Calu3 (cell line): Measurements from ENCODE around the gene CDK5RAP2. TPM values are rescaled to one million over a fixed set of nuclear protein-coding genes. Genes with fewer than 3 reads are reported as not detected.

Experiments
- BruUV-seq: library from RNA; stranded (reverse); fragments of 400-500 nt; replicated peaks from 2 replicates; lab custom pipeline; 2021; lab: Mats Ljungman, UMichigan
- CTCF ChIA-PET: fragments of 300-600 bp; sonication (Branson Sonifier 250); formaldehyde crosslinking; loops from one replicate; lab custom pipeline; 2022; ENCODE audit warnings: antibody characterized with exemption; lab: Charles Lee
- DNase-seq: peaks from one replicate; pipeline ENCODE4 v3.0.0; 2022
- H3K27ac Mint-ChIP-seq: one replicate; pipeline ENCODE4 v1.8.0; 2022; ENCODE audit warnings: mixed read lengths; ENCODE audit not compliant: unreplicated experiment
- H3K27me3 Mint-ChIP-seq: one replicate; pipeline ENCODE4 v1.8.0; 2022; ENCODE audit warnings: mixed read lengths; ENCODE audit not compliant: unreplicated experiment
- H3K36me3 Mint-ChIP-seq: one replicate; pipeline ENCODE4 v1.8.0; 2022; ENCODE audit warnings: mild to moderate bottlenecking, moderate library complexity, mixed read lengths; ENCODE audit not compliant: insufficient read depth, unreplicated experiment
- H3K4me1 Mint-ChIP-seq: one replicate; pipeline ENCODE4 v1.8.0; 2022; ENCODE audit warnings: mild to moderate bottlenecking, low read depth, mixed read lengths; ENCODE audit not compliant: unreplicated experiment
- H3K4me3 Mint-ChIP-seq: one replicate; pipeline ENCODE4 v1.8.0; 2022; ENCODE audit warnings: mild to moderate bottlenecking, low read depth, moderate library complexity, mixed read lengths; ENCODE audit not compliant: unreplicated experiment
- H3K9me3 Mint-ChIP-seq: one replicate; pipeline ENCODE4 v1.8.0; 2022; ENCODE audit warnings: low read depth, mixed read lengths; ENCODE audit not compliant: unreplicated experiment
- CTCF ChIP-seq: fragments of 200-600 bp; IDR thresholded peaks from one replicate; pipeline ENCODE4 v1.8.0; 2022; ENCODE audit warnings: antibody characterized with exemption; ENCODE audit not compliant: unreplicated experiment
- intact Hi-C: fragments of 100-400 bp; cut with micrococcal nuclease; formaldehyde crosslinking; loops from one replicate; pipeline ENCODE4 v1.10.0; 2022; ENCODE audit not compliant: unreplicated experiment
- total RNA-seq: library from RNA; stranded (reverse); gene quantifications from 2 replicates; pipeline ENCODE4 v1.2.3, GENCODE V29; 2022

The CDK5RAP2 gene
- total RNA-seq, 1 experiment from 2014 or later = 40.7 TPM

- Mint-ChIP-seq H3K4me1 (peaks cover 5% of the 10 kb centered on the region), H3K27me3 (no peaks in the 10 kb centered on the region), H3K9me3 (no peaks in the 10 kb centered on the region), H3K36me3 (peaks cover 5% of the 10 kb centered on the region), H3K27ac (no peak overlapping the region), H3K4me3 (no peak overlapping the region)
- DNase-seq = no peak
- no peak for TF ChIP-seq CTCF
- CTCF ChIA-PET = interaction anchor here (0.5 kb wide), 1 partner anchor 1012 kb away, joined by 3 read pairs; no protein-coding TSS in a partner anchor
- BruUV-seq = no TSS peak
- intact Hi-C loops = no loop called here
Measured at GRCh38 chr9:120562861-120563443, 17.0 kb downstream of the CDK5RAP2 start.

- Mint-ChIP-seq H3K27ac (no peak overlapping the region), H3K4me3 (no peak overlapping the region), H3K27me3 (no peaks in the 10 kb centered on the region), H3K36me3 (peaks cover 4% of the 10 kb centered on the region), H3K9me3 (no peaks in the 10 kb centered on the region), H3K4me1 (peaks cover 5% of the 10 kb centered on the region)
- CTCF ChIA-PET = no interaction called here
- no peak for TF ChIP-seq CTCF
- intact Hi-C loops = no loop called here
- no TSS peak for BruUV-seq
- DNase-seq = no peak
Measured at GRCh38 chr9:120561709-120562108, 18.3 kb downstream of the CDK5RAP2 start.

- intact Hi-C loops = no loop called here
- Mint-ChIP-seq H3K9me3 (no peaks in the 10 kb centered on the region), H3K27me3 (no peaks in the 10 kb centered on the region), H3K4me1 (no peaks in the 10 kb centered on the region), H3K36me3 (peaks cover 4% of the 10 kb centered on the region), H3K4me3 (no peak overlapping the region), H3K27ac (no peak overlapping the region)
- BruUV-seq = no TSS peak
- DNase-seq = no peak
- no peak for TF ChIP-seq CTCF
- CTCF ChIA-PET = interaction anchor here (0.7 kb wide), 1 partner anchor 52 kb away, joined by 5 read pairs; no protein-coding TSS in a partner anchor
Measured at GRCh38 chr9:120559546-120559945, 20.4 kb downstream of the CDK5RAP2 start.

GRCh38 chr9:120558454-120558853 is 21.5 kb downstream of the CDK5RAP2 start:
- no peak for TF ChIP-seq CTCF
- Mint-ChIP-seq H3K9me3 (no peaks in the 10 kb centered on the region), H3K27me3 (no peaks in the 10 kb centered on the region), H3K36me3 (peaks cover 4% of the 10 kb centered on the region), H3K4me1 (no peaks in the 10 kb centered on the region), H3K27ac (no peak overlapping the region), H3K4me3 (no peak overlapping the region)
- CTCF ChIA-PET = no interaction called here
- intact Hi-C loops = no loop called here
- no peak for DNase-seq
- BruUV-seq = no TSS peak
